Esophagus muscularis mucosa (tissue), 4 donors: ENCODE results near the gene NME3. TPM values are rescaled to one million over a fixed set of nuclear protein-coding genes. Genes with fewer than 3 reads are reported as not detected.

Source experiments
- DNase-seq: peaks from one replicate; pipeline ENCODE4 v3.0.0-alpha.2; 2017; ENCODE audit errors: extremely low spot score
- H3K27ac ChIP-seq, 4 donors: fragments of 200-600 bp; sonication (generic); replicated peaks in 1 of 4; 1 replicate in 3 of 4; 2 replicates in 1 of 4; pipeline ENCODE4 v1.5.1; 2016 to 2019; ENCODE audit warnings: mild to moderate bottlenecking in 1 of 4
- H3K27me3 ChIP-seq, 4 donors: fragments of 200-600 bp; sonication (generic); one replicate each; pipeline versions ENCODE4 v1.5.1 to v1.6.0; 2016 to 2019
- H3K36me3 ChIP-seq, 4 donors: fragments of 200-600 bp; sonication (generic); one replicate each; pipeline ENCODE4 v1.5.1; 2016 to 2019
- H3K4me1 ChIP-seq, 4 donors: fragments of 200-600 bp; sonication (generic); one replicate each; pipeline ENCODE4 v1.5.1; 2016 to 2019
- H3K4me3 ChIP-seq, 4 donors: fragments of 200-600 bp; sonication (generic); 1 replicate in 2 of 4; 2 replicates in 2 of 4; pipeline ENCODE4 v1.5.1; 2016 to 2019; ENCODE audit warnings: mild to moderate bottlenecking in 4 of 4, moderate library complexity in 1 of 4
- H3K9me3 ChIP-seq, 4 donors: fragments of 200-600 bp; sonication (generic); 1 replicate in 3 of 4; 2 replicates in 1 of 4; pipeline ENCODE4 v1.5.1; 2016 to 2019
- CTCF ChIP-seq, 3 experiments: fragments of 200-600 bp in 2 of 3; fragments of 450-650 bp in 1 of 3; sonication (generic) in 2 of 3; IDR thresholded peaks; one replicate each; pipeline ENCODE4 v1.5.1; 2017 to 2019; ENCODE audit warnings: antibody characterized with exemption in 3 of 3, mild to moderate bottlenecking in 2 of 3, moderate library complexity in 1 of 3
- EP300 ChIP-seq: sonication (generic); formaldehyde crosslinking; IDR thresholded peaks from one replicate; pipeline ENCODE4 v1.6.1; 2017; ENCODE audit warnings: antibody characterized with exemption
- POLR2A ChIP-seq: fragments of 450-650 bp; IDR thresholded peaks from one replicate; pipeline ENCODE4 v1.6.1; 2017; ENCODE audit warnings: antibody characterized with exemption, moderate library complexity, mild to moderate bottlenecking, low read depth
- POLR2AphosphoS5 ChIP-seq, 2 donors: sonication (generic); formaldehyde crosslinking; IDR thresholded peaks; one replicate each; pipeline ENCODE4 v1.6.1; 2017; ENCODE audit warnings: antibody characterized with exemption in 2 of 2
- WGBS: methylation state at CpG from one replicate; pipeline ENCODE4 v1.1.5; 2018; 5-methylcytosine and 5-hydroxymethylcytosine counted together
- intact Hi-C: fragments of 100-400 bp; cut with DNase I; formaldehyde crosslinking; loops from one replicate; pipeline ENCODE4 v1.15.1; 2023
- total RNA-seq, 4 donors: library from RNA; depleted of rRNA; stranded (reverse); fragments of >200 nt; gene quantifications; one replicate each; pipeline versions ENCODE4 v1.1.0 to v1.2.1, GENCODE V29; 2016

NME3 gene
- total RNA-seq, 4 donors from 2014 or later = 64.8 to 101 (median 83.7) TPM

GRCh38 chr16:1790611-1791255 lies 19.4 kb upstream of the NME3 start:
- H3K9me3 ChIP-seq = no peaks in the 10 kb centered on the region
- H3K27me3 ChIP-seq = no peaks in the 10 kb centered on the region
- intact Hi-C loops = no loop called here
- 90% methylated on average over 20 of the region's 44 CpGs for WGBS
- DNase-seq = no peak
- TF ChIP-seq EP300 = no peak
- no peak for TF ChIP-seq POLR2AphosphoS5 (IDR thresholded peaks at IDR 0.05)
- no peak for TF ChIP-seq CTCF (IDR thresholded peaks at IDR 0.05)
- TF ChIP-seq POLR2A = no peak
- H3K4me1 ChIP-seq = peaks cover 0 to 16% (median 4%) of the 10 kb centered on the region in 4 donors
- H3K4me3 ChIP-seq = no peak overlapping the region
- H3K36me3 ChIP-seq = peaks cover 15 to 68% (median 63%) of the 10 kb centered on the region in 4 donors
- no peak overlapping the region for H3K27ac ChIP-seq

DNA sequence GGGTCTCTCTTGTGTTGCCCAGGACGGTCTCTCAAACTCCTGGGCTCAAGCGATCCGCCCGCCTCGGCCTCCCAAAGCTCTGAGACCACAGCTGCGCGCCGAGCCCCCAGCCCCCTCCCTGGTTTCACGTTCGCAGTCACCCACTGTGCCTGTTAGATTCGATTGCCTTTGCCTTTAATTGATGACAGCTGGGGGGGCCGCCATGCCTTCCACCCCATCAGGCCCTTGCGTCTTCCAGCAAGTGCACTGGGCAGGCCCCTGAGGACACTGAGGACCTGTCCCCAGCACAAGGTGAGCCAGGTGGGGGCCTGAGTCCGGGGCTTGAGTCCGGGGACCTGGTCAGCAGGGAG lies 18.9 kb upstream of the NME3 start:
- Histone ChIP-seq H3K36me3 (peaks cover 15 to 73% (median 68%) of the 10 kb centered on the region in 4 donors), H3K4me1 (peaks cover 0 to 21% (median 8%) of the 10 kb centered on the region in 4 donors), H3K27ac (no peak overlapping the region), H3K4me3 (no peak overlapping the region), H3K27me3 (no peaks in the 10 kb centered on the region), H3K9me3 (no peaks in the 10 kb centered on the region)
- TF ChIP-seq POLR2AphosphoS5 (IDR thresholded peaks at IDR 0.05) (no peak), EP300 (no peak), POLR2A (no peak), CTCF (IDR thresholded peaks at IDR 0.05) (no peak)
- no peak for DNase-seq
- WGBS = 97% methylated on average over 12 of the region's 15 CpGs
- intact Hi-C loops = no loop called here

GRCh38 chr16:1789643-1790045 lies 18.3 kb upstream of the NME3 start:
- H3K4me3 ChIP-seq = no peak overlapping the region
- H3K9me3 ChIP-seq = no peaks in the 10 kb centered on the region
- no peak overlapping the region for H3K27ac ChIP-seq
- H3K4me1 ChIP-seq = peaks cover 0 to 27% (median 13%) of the 10 kb centered on the region in 4 donors
- H3K27me3 ChIP-seq = no peaks in the 10 kb centered on the region
- 89% methylated on average over 19 of the region's 25 CpGs for WGBS
- TF ChIP-seq POLR2A = no peak
- TF ChIP-seq EP300 = no peak
- no peak for TF ChIP-seq CTCF (IDR thresholded peaks at IDR 0.05)
- no peak for TF ChIP-seq POLR2AphosphoS5 (IDR thresholded peaks at IDR 0.05)
- no peak for DNase-seq
- H3K36me3 ChIP-seq = peaks cover 15 to 76% (median 71%) of the 10 kb centered on the region in 4 donors
- intact Hi-C loops = loop anchor here (5.0 kb wide), 1 partner anchor 33 kb away; no protein-coding TSS in a partner anchor

GRCh38 chr16:1788708-1789100 lies 17.4 kb upstream of the NME3 start:
- 66% methylated on average over 4 of the region's 19 CpGs for WGBS
- intact Hi-C loops = loop anchor here (5.0 kb wide), 1 partner anchor 34 kb away; no protein-coding TSS in a partner anchor
- Histone ChIP-seq H3K9me3 (no peaks in the 10 kb centered on the region), H3K27ac (no peak overlapping the region), H3K27me3 (no peaks in the 10 kb centered on the region), H3K36me3 (peaks cover 15 to 76% (median 71%) of the 10 kb centered on the region in 4 donors), H3K4me3 (no peak overlapping the region), H3K4me1 (peaks cover 8 to 36% (median 23%) of the 10 kb centered on the region in 4 donors)
- TF ChIP-seq EP300 (no peak), POLR2AphosphoS5 (IDR thresholded peaks at IDR 0.05) (no peak), POLR2A (no peak), CTCF (IDR thresholded peaks at IDR 0.05) (no peak)
- no peak for DNase-seq
